ENCODE measurements around the gene ANKS1B.
"Not testable (repeated sequence)": the region's sequence is repeated elsewhere in the genome, so short reads cannot be mapped to it uniquely, and the experiment has no call there.

The ANKS1B gene

GRCh38 chr12:99745895-99746294 is 238.8 kb downstream of the ANKS1B start:
- Histone ChIP-seq H3K27ac (ENCODE audit: low read depth in 2 of 2, low read length in 2 of 2) (no peak overlapping the region), H3K4me3 (ENCODE audit: low read length in 2 of 2) (no peak overlapping the region), H3K4me1 (ENCODE audit: control insufficient read depth in 2 of 2, insufficient read depth in 2 of 2, low read length in 2 of 2) (no peaks in the 10 kb centered on the region), H3K9me3 (ENCODE audit: control insufficient read depth in 2 of 2, low read length in 2 of 2) (no peaks in the 10 kb centered on the region), H3K27me3 (ENCODE audit: control insufficient read depth in 2 of 2, insufficient read depth in 2 of 2, low read length in 2 of 2) (no peaks in the 10 kb centered on the region), H3K36me3 (ENCODE audit: control insufficient read depth in 2 of 2, insufficient read depth in 2 of 2, low read length in 2 of 2) (no peaks in the 10 kb centered on the region), H3K9ac (ENCODE audit: low read depth in 1 of 2, low read length in 2 of 2) (no peak overlapping the region)

DNA sequence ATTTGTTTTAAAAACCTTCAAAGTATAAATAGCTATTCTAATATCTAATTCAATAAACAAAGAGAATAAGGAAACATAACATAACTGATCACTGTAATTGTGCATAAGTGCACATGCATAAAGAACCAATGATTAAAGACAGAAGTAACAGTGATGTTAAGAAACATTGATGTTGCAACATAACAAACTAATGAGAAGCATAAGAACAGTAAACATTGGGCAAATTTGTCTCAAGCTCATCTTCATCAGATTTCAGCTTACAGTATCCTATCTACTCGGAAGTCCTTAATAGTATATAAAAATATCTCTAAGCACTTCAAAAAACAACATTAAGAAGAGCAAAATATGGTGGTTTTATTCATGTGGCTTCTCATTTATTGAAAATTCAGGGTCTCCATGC is 239.6 kb downstream of the ANKS1B start:
- Histone ChIP-seq H3K9ac (ENCODE audit: low read depth in 1 of 2, low read length in 2 of 2) (no peak overlapping the region), H3K9me3 (ENCODE audit: control insufficient read depth in 2 of 2, low read length in 2 of 2) (no peaks in the 10 kb centered on the region), H3K27ac (ENCODE audit: low read depth in 2 of 2, low read length in 2 of 2) (no peak overlapping the region), H3K4me3 (ENCODE audit: low read length in 2 of 2) (no peak overlapping the region), H3K27me3 (ENCODE audit: control insufficient read depth in 2 of 2, insufficient read depth in 2 of 2, low read length in 2 of 2) (no peaks in the 10 kb centered on the region), H3K4me1 (ENCODE audit: control insufficient read depth in 2 of 2, insufficient read depth in 2 of 2, low read length in 2 of 2) (no peaks in the 10 kb centered on the region), H3K36me3 (ENCODE audit: control insufficient read depth in 2 of 2, insufficient read depth in 2 of 2, low read length in 2 of 2) (no peaks in the 10 kb centered on the region)

- H3K4me3 ChIP-seq (ENCODE audit: low read length in 2 of 2), result no peak overlapping the region
- H3K36me3 ChIP-seq (ENCODE audit: control insufficient read depth in 2 of 2, insufficient read depth in 2 of 2, low read length in 2 of 2), result no peaks in the 10 kb centered on the region
- H3K9me3 ChIP-seq (ENCODE audit: control insufficient read depth in 2 of 2, low read length in 2 of 2), result no peaks in the 10 kb centered on the region
- no peaks in the 10 kb centered on the region for H3K27me3 ChIP-seq (ENCODE audit: control insufficient read depth in 2 of 2, insufficient read depth in 2 of 2, low read length in 2 of 2)
- no peaks in the 10 kb centered on the region for H3K4me1 ChIP-seq (ENCODE audit: control insufficient read depth in 2 of 2, insufficient read depth in 2 of 2, low read length in 2 of 2)
- no peak overlapping the region for H3K9ac ChIP-seq (ENCODE audit: low read depth in 1 of 2, low read length in 2 of 2)
- no peak overlapping the region for H3K27ac ChIP-seq (ENCODE audit: low read depth in 2 of 2, low read length in 2 of 2)
These were observed 247.9 kb downstream of the ANKS1B start for GRCh38 chr12:99736760-99737269.

DNA sequence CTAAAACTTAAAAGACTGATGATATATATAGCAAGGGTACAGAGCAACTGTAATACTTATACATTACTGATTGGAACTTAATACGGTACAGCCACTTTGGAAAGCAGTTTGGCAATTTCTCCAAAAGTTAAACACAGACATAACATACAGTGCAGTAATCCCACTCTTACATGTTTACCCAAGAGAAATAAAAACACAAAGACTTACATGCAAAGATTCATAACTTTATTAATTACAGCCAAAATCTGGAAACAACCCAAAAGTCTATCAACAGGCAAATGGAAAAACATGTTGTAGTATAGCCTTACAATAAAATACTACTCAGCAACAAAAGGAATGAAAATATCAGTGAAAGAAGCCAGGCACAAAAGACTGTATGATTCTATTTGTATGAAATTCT is 252.6 kb downstream of the ANKS1B start:
- no peaks in the 10 kb centered on the region for H3K9me3 ChIP-seq (ENCODE audit: control insufficient read depth in 2 of 2, low read length in 2 of 2)
- H3K27me3 ChIP-seq (ENCODE audit: control insufficient read depth in 2 of 2, insufficient read depth in 2 of 2, low read length in 2 of 2), result no peaks in the 10 kb centered on the region
- H3K4me1 ChIP-seq (ENCODE audit: control insufficient read depth in 2 of 2, insufficient read depth in 2 of 2, low read length in 2 of 2), result no peaks in the 10 kb centered on the region
- H3K4me3 ChIP-seq (ENCODE audit: low read length in 2 of 2), result no peak overlapping the region
- H3K27ac ChIP-seq (ENCODE audit: low read depth in 2 of 2, low read length in 2 of 2), result no peak overlapping the region
- no peaks in the 10 kb centered on the region for H3K36me3 ChIP-seq (ENCODE audit: control insufficient read depth in 2 of 2, insufficient read depth in 2 of 2, low read length in 2 of 2)
- no peak overlapping the region for H3K9ac ChIP-seq (ENCODE audit: low read depth in 1 of 2, low read length in 2 of 2)

- Histone ChIP-seq H3K4me3 (ENCODE audit: low read length in 2 of 2) (no peak overlapping the region), H3K4me1 (ENCODE audit: control insufficient read depth in 2 of 2, insufficient read depth in 2 of 2, low read length in 2 of 2) (no peaks in the 10 kb centered on the region), H3K27ac (ENCODE audit: low read depth in 2 of 2, low read length in 2 of 2) (no peak overlapping the region), H3K9me3 (ENCODE audit: control insufficient read depth in 2 of 2, low read length in 2 of 2) (no peaks in the 10 kb centered on the region), H3K36me3 (ENCODE audit: control insufficient read depth in 2 of 2, insufficient read depth in 2 of 2, low read length in 2 of 2) (no peaks in the 10 kb centered on the region), H3K27me3 (ENCODE audit: control insufficient read depth in 2 of 2, insufficient read depth in 2 of 2, low read length in 2 of 2) (no peaks in the 10 kb centered on the region), H3K9ac (ENCODE audit: low read depth in 1 of 2, low read length in 2 of 2) (no peak overlapping the region)
These were observed 261.8 kb downstream of the ANKS1B start for GRCh38 chr12:99722690-99723486.

GRCh38 chr12:99721715-99722275 is 262.9 kb downstream of the ANKS1B start:
- Histone ChIP-seq H3K4me1 (ENCODE audit: control insufficient read depth in 2 of 2, insufficient read depth in 2 of 2, low read length in 2 of 2) (no peaks in the 10 kb centered on the region), H3K36me3 (ENCODE audit: control insufficient read depth in 2 of 2, insufficient read depth in 2 of 2, low read length in 2 of 2) (no peaks in the 10 kb centered on the region), H3K4me3 (ENCODE audit: low read length in 2 of 2) (no peak overlapping the region), H3K9me3 (ENCODE audit: control insufficient read depth in 2 of 2, low read length in 2 of 2) (no peaks in the 10 kb centered on the region), H3K27me3 (ENCODE audit: control insufficient read depth in 2 of 2, insufficient read depth in 2 of 2, low read length in 2 of 2) (no peaks in the 10 kb centered on the region), H3K9ac (ENCODE audit: low read depth in 1 of 2, low read length in 2 of 2) (no peak overlapping the region), H3K27ac (ENCODE audit: low read depth in 2 of 2, low read length in 2 of 2) (no peak overlapping the region)

DNA sequence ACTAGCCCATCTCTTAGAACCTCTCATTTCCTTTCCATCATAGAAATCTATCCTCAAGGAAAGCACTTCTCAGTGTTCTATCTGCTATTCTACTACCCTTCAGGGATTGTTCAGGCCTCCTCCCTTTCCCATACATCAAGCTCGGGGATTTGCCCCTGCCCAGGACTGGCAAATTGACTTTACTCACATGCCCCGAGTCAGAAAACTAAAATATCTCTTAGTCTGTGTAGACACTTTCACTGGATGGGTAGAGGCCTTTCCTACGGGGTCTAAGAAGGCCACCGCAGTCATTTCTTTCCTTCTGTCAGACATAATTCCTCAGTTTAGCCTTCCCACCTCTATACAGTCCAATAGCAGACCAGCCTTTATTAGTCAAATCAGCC is 264.7 kb downstream of the ANKS1B start:
- not testable (repeated sequence) for H3K9ac ChIP-seq (ENCODE audit: low read depth in 1 of 2, low read length in 2 of 2); H3K9me3 ChIP-seq (ENCODE audit: control insufficient read depth in 2 of 2, low read length in 2 of 2)

GRCh38 chr12:99719411-99720082 is 265.2 kb downstream of the ANKS1B start:
- not testable (repeated sequence) for H3K4me1 ChIP-seq (ENCODE audit: control insufficient read depth in 2 of 2, insufficient read depth in 2 of 2, low read length in 2 of 2); H3K36me3 ChIP-seq (ENCODE audit: control insufficient read depth in 2 of 2, insufficient read depth in 2 of 2, low read length in 2 of 2); H3K9ac ChIP-seq (ENCODE audit: low read depth in 1 of 2, low read length in 2 of 2)

More for the DNA sequence above, 264.7 kb downstream of the ANKS1B start:
- not testable (repeated sequence) for H3K4me1 ChIP-seq (ENCODE audit: control insufficient read depth in 2 of 2, insufficient read depth in 2 of 2, low read length in 2 of 2); H3K36me3 ChIP-seq (ENCODE audit: control insufficient read depth in 2 of 2, insufficient read depth in 2 of 2, low read length in 2 of 2); H3K4me3 ChIP-seq (ENCODE audit: low read length in 2 of 2); H3K27me3 ChIP-seq (ENCODE audit: control insufficient read depth in 2 of 2, insufficient read depth in 2 of 2, low read length in 2 of 2); H3K27ac ChIP-seq (ENCODE audit: low read depth in 2 of 2, low read length in 2 of 2)

DNA sequence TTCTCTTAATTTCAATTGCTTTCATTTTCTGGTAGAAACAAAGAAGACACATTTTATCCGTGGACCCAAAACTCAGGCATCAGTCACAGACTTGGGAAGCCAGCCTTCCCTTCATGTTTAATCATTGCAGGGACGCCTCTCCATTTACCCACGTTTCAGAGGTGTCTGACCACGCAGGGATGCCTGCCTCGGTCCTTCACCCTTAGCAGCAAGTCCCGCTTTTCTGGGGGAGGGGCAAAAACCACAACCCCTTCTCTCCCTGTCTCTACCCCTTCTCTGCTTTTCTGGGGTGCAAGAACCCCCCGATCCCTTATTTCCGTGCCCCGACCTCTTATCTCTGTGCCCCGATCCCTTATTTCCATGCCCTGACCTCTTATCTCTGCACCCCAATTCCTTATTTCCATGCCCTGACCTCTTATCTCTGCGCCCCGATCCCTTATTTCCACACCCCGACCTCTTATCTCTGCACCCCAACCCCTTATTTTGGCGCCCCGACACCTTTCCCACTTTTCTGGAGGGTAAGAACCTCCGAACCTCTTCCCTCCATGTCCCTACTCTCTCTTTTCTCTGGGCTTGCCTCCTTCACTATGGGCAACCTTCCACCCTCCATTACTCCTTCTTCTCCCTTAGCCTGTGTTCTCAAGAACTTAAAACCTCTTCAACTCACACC is 268.8 kb downstream of the ANKS1B start:
- not testable (repeated sequence) for H3K9ac ChIP-seq (ENCODE audit: low read depth in 1 of 2, low read length in 2 of 2); H3K27ac ChIP-seq (ENCODE audit: low read depth in 2 of 2, low read length in 2 of 2); H3K27me3 ChIP-seq (ENCODE audit: control insufficient read depth in 2 of 2, insufficient read depth in 2 of 2, low read length in 2 of 2); H3K9me3 ChIP-seq (ENCODE audit: control insufficient read depth in 2 of 2, low read length in 2 of 2); H3K4me3 ChIP-seq (ENCODE audit: low read length in 2 of 2); H3K36me3 ChIP-seq (ENCODE audit: control insufficient read depth in 2 of 2, insufficient read depth in 2 of 2, low read length in 2 of 2); H3K4me1 ChIP-seq (ENCODE audit: control insufficient read depth in 2 of 2, insufficient read depth in 2 of 2, low read length in 2 of 2)

More at GRCh38 chr12:99719411-99720082, 265.2 kb downstream of the ANKS1B start:
- not testable (repeated sequence) for H3K9me3 ChIP-seq (ENCODE audit: control insufficient read depth in 2 of 2, low read length in 2 of 2); H3K4me3 ChIP-seq (ENCODE audit: low read length in 2 of 2); H3K27me3 ChIP-seq (ENCODE audit: control insufficient read depth in 2 of 2, insufficient read depth in 2 of 2, low read length in 2 of 2); H3K27ac ChIP-seq (ENCODE audit: low read depth in 2 of 2, low read length in 2 of 2)

DNA sequence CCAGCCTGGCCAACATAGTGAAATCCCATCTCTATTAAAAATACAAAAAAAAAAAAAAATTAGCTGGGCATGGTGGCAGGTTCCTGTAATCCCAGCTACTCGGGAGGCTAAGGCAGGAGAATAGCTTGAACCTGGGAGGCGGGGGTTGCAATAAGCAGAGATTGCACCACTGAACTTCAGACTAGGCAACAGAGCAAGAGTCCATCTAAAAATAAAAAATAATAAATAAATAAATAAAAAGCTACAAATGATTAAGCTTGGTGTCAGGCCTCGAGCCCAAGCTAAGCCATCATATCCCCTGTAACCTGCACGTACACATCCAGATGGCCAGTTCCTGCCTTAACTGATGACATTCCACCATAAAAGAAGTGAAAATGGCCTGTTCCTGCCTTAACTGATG is 269.8 kb downstream of the ANKS1B start:
- H3K27ac ChIP-seq (ENCODE audit: low read depth in 2 of 2, low read length in 2 of 2); H3K27me3 ChIP-seq (ENCODE audit: control insufficient read depth in 2 of 2, insufficient read depth in 2 of 2, low read length in 2 of 2); H3K9me3 ChIP-seq (ENCODE audit: control insufficient read depth in 2 of 2, low read length in 2 of 2); H3K4me3 ChIP-seq (ENCODE audit: low read length in 2 of 2); H3K4me1 ChIP-seq (ENCODE audit: control insufficient read depth in 2 of 2, insufficient read depth in 2 of 2, low read length in 2 of 2); H3K9ac ChIP-seq (ENCODE audit: low read depth in 1 of 2, low read length in 2 of 2); H3K36me3 ChIP-seq (ENCODE audit: control insufficient read depth in 2 of 2, insufficient read depth in 2 of 2, low read length in 2 of 2): not testable (repeated sequence)

All from mucosa of rectum (tissue), 2 donors.